OCI-LY3 (cell line): ENCODE measurements around the gene ST6GALNAC2.
"Not testable (repeated sequence)": the region's sequence is repeated elsewhere in the genome, so short reads cannot be mapped to it uniquely, and the experiment has no call there.

Source experiments
- H2AFZ ChIP-seq: fragments of 200-600, 300-600 bp; shearing (Covaris generic); 2 replicates; pipeline ENCODE4 v1.6.0; 2014; ENCODE audit warnings: antibody characterized with exemption, low read depth, low read length
- H3K27ac ChIP-seq: fragments of 200-600, 300-600 bp; sonication (generic); 2 replicates; pipeline ENCODE4 v1.5.1; 2014; ENCODE audit warnings: mild to moderate bottlenecking, low read length, moderate library complexity, mixed read lengths
- H3K27me3 ChIP-seq: fragments of 200-600, 300-600 bp; sonication (generic); 2 replicates; pipeline ENCODE4 v1.6.1; 2014; ENCODE audit warnings: low read depth, low read length, mixed read lengths
- H3K36me3 ChIP-seq: fragments of 200-600, 300-600 bp; sonication (generic); replicated peaks from 2 replicates; pipeline ENCODE3; 2014; ENCODE audit warnings: low read depth, low read length, mixed read lengths
- H3K4me1 ChIP-seq: fragments of 300-600, 200-600 bp; sonication (generic); 2 replicates; pipeline ENCODE4 v1.6.1; 2014; ENCODE audit warnings: low read length, mixed read lengths
- H3K4me2 ChIP-seq: fragments of 200-600, 300-600 bp; sonication (generic); 2 replicates; pipeline ENCODE4 v1.6.1; 2014; ENCODE audit warnings: low read length, mixed read lengths
- H3K4me3 ChIP-seq: fragments of 300-600, 200-600 bp; sonication (generic); 2 replicates; pipeline ENCODE4 v1.5.1; 2014; ENCODE audit warnings: antibody characterized with exemption, mild to moderate bottlenecking, low read length, moderate library complexity
- H3K79me2 ChIP-seq: fragments of 300-600, 200-600 bp; shearing (Covaris generic); 2 replicates; pipeline ENCODE4 v1.6.1; 2014; ENCODE audit warnings: mild to moderate bottlenecking, low read length, mixed read lengths
- H3K9ac ChIP-seq: fragments of 300-600, 200-600 bp; shearing (Covaris generic); 2 replicates; pipeline ENCODE4 v1.6.0; 2014; ENCODE audit warnings: mild to moderate bottlenecking, low read length, moderate library complexity
- H3K9me3 ChIP-seq: fragments of 200-600, 300-600 bp; shearing (Covaris generic); 2 replicates; pipeline ENCODE4 v1.6.1; 2014; ENCODE audit warnings: low read length, mixed read lengths; ENCODE audit not compliant: insufficient read depth
- H4K20me1 ChIP-seq: fragments of 200-600, 300-600 bp; sonication (generic); 2 replicates; pipeline ENCODE4 v1.6.1; 2016; ENCODE audit warnings: low read length, mixed read lengths; ENCODE audit not compliant: insufficient read depth
- CTCF ChIP-seq: fragments of 200-600, 300-600 bp; sonication (generic); IDR thresholded peaks from 2 replicates; pipeline ENCODE4 v1.5.1; 2014; ENCODE audit warnings: antibody characterized with exemption, low read length, low read depth
- EZH2phosphoT487 ChIP-seq: fragments of 200-600 bp; shearing (Covaris generic); IDR thresholded peaks from 2 replicates; pipeline ENCODE4 v1.6.1; 2018; ENCODE audit warnings: antibody characterized with exemption, mixed run types, low read depth

The ST6GALNAC2 gene

GRCh38 chr17:76536511-76537287 is 49.0 kb downstream of the ST6GALNAC2 start:
- Histone ChIP-seq H3K36me3 (no peaks in the 10 kb centered on the region), H3K9me3 (no peaks in the 10 kb centered on the region), H3K4me3 (no peak overlapping the region), H3K4me1 (no peaks in the 10 kb centered on the region), H4K20me1 (no peaks in the 10 kb centered on the region), H3K4me2 (no peak overlapping the region), H3K27ac (no peak overlapping the region), H2AFZ (no peak overlapping the region), H3K9ac (no peak overlapping the region), H3K27me3 (no peaks in the 10 kb centered on the region), H3K79me2 (no peaks in the 10 kb centered on the region)
- TF ChIP-seq CTCF (no peak), EZH2phosphoT487 (no peak)

GRCh38 chr17:76535788-76536510 is 49.7 kb downstream of the ST6GALNAC2 start:
- H3K9ac ChIP-seq: no peak overlapping the region
- H3K79me2 ChIP-seq: no peaks in the 10 kb centered on the region
- no peak overlapping the region for H3K4me3 ChIP-seq
- no peaks in the 10 kb centered on the region for H3K9me3 ChIP-seq
- H3K4me2 ChIP-seq: no peak overlapping the region
- no peaks in the 10 kb centered on the region for H3K4me1 ChIP-seq
- H3K36me3 ChIP-seq: no peaks in the 10 kb centered on the region
- no peak overlapping the region for H3K27ac ChIP-seq
- no peak overlapping the region for H2AFZ ChIP-seq
- H3K27me3 ChIP-seq: no peaks in the 10 kb centered on the region
- no peak for TF ChIP-seq EZH2phosphoT487
- no peak for TF ChIP-seq CTCF
- no peaks in the 10 kb centered on the region for H4K20me1 ChIP-seq

GRCh38 chr17:76534831-76535732 is 50.6 kb downstream of the ST6GALNAC2 start:
- Histone ChIP-seq H3K27me3 (no peaks in the 10 kb centered on the region), H2AFZ (no peak overlapping the region), H3K4me2 (no peak overlapping the region), H3K9ac (no peak overlapping the region), H3K9me3 (no peaks in the 10 kb centered on the region), H3K27ac (no peak overlapping the region), H3K36me3 (no peaks in the 10 kb centered on the region), H3K4me1 (no peaks in the 10 kb centered on the region), H3K4me3 (no peak overlapping the region), H3K79me2 (no peaks in the 10 kb centered on the region), H4K20me1 (no peaks in the 10 kb centered on the region)
- TF ChIP-seq EZH2phosphoT487 (no peak), CTCF (no peak)

GRCh38 chr17:76533640-76534359 is 51.9 kb downstream of the ST6GALNAC2 start:
- not testable (repeated sequence) for H3K79me2 ChIP-seq, H3K27ac ChIP-seq, H4K20me1 ChIP-seq, H3K36me3 ChIP-seq, H3K27me3 ChIP-seq, H3K4me3 ChIP-seq, H3K4me1 ChIP-seq, H3K9ac ChIP-seq, H3K4me2 ChIP-seq, H3K9me3 ChIP-seq, H2AFZ ChIP-seq
